A549 (cell line): Measurements from ENCODE around the gene CELF2.

ENCODE experiments used
- HDAC2 ChIP-seq: fragments of 200-600 bp; sonication (generic); IDR thresholded peaks from 2 replicates; pipeline ENCODE4 v1.6.1; 2016
- MYC ChIP-seq: IDR thresholded peaks from 2 replicates; pipeline ENCODE4 v1.6.1; 2012; ENCODE audit warnings: mild to moderate bottlenecking, inconsistent platforms, low read length, improper control_type of control experiment, borderline replicate concordance
- POLR2A ChIP-seq: IDR thresholded peaks from 2 replicates; pipeline ENCODE4 v1.6.1; 2012; ENCODE audit warnings: mild to moderate bottlenecking, low read length
- TF ChIP-seq, protein P1 (sequence below): IDR thresholded peaks from 2 replicates; pipeline ENCODE4 v1.6.1; 2012
- TF ChIP-seq, protein P2 (sequence below): fragments of >200 bp; sonication (Bioruptor Twin); formaldehyde crosslinking; IDR thresholded peaks from 3 replicates; pipeline ENCODE4 v1.5.1; 2016

DNA sequence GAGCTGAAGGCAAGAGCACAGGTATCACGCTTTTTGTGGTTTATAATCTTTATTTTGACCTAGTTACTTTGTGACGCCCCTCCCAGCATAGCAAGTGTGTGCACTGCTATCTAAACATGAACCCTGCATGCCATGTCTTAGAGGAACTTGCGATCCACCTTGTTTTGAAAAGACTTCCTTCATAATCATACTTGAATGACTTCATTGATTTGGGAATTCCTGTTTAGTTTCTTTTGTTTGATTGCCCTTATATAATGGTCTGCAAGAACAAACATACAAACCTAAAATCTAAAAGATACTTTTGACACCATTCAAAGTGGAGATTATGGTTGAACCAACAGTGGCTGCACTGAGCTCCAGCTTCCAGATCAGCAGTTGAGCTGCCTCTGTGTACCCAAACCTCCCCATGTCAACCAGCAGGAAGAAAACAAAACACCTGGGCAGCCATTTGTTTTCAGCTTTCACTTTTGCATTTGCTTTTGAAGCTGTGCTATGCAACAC lies 132.6 kb downstream of the CELF2 start:
- TF ChIP-seq HDAC2 (no peak), MYC (no peak), POLR2A (no peak)
- TF ChIP-seq, protein P1, sequence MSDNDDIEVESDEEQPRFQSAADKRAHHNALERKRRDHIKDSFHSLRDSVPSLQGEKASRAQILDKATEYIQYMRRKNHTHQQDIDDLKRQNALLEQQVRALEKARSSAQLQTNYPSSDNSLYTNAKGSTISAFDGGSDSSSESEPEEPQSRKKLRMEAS, result no peak
- TF ChIP-seq, protein P2, sequence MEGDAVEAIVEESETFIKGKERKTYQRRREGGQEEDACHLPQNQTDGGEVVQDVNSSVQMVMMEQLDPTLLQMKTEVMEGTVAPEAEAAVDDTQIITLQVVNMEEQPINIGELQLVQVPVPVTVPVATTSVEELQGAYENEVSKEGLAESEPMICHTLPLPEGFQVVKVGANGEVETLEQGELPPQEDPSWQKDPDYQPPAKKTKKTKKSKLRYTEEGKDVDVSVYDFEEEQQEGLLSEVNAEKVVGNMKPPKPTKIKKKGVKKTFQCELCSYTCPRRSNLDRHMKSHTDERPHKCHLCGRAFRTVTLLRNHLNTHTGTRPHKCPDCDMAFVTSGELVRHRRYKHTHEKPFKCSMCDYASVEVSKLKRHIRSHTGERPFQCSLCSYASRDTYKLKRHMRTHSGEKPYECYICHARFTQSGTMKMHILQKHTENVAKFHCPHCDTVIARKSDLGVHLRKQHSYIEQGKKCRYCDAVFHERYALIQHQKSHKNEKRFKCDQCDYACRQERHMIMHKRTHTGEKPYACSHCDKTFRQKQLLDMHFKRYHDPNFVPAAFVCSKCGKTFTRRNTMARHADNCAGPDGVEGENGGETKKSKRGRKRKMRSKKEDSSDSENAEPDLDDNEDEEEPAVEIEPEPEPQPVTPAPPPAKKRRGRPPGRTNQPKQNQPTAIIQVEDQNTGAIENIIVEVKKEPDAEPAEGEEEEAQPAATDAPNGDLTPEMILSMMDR, result no peak
